PC-9 (cell line): ENCODE results near the gene RPTOR.

ENCODE experiments used
- CTCF ChIP-seq: fragments of 200-600 bp; sonication (generic); conservative IDR thresholded peaks from 2 replicates; pipeline ENCODE4 v1.6.1; 2017; ENCODE audit warnings: mixed run types, antibody characterized with exemption, mild to moderate bottlenecking, moderate library complexity
- EZH2 ChIP-seq: fragments of 200-600 bp; sonication (generic); IDR thresholded peaks from 2 replicates; pipeline ENCODE4 v1.8.0; 2017; ENCODE audit warnings: antibody characterized with exemption, low read depth

DNA sequence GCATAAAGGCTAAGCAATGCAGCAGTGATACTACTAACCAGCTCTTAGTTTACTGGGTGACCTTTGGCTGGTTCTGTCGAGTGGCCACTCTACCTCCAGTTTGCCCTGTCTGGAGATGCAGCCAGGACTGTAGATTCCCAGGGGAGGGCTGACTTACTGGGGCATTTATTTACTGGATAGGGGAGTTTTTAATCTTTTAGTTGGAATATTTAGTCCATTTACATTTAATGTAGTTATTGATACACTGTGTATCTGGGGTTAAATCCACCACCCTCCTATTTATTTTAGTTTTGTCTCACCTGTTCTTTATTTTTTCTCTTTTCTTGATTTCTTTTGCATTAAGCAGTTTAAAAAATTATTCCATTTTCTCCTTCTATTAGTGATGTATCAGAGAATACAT is 112.9 kb downstream of the RPTOR start:
- TF ChIP-seq CTCF (no peak), EZH2 (no peak)
